ENCODE results near the gene AUTS2. TPM values are rescaled to one million over a fixed set of nuclear protein-coding genes. Genes with fewer than 3 reads are reported as not detected.

AUTS2 gene
- total RNA-seq, 1 experiment from 2014 or later, result 2.5 TPM

GRCh38 chr7:69691734-69692133 lies 93.5 kb downstream of the AUTS2 start:
- ChIA-PET POLR2A (no interaction called here), CTCF (no interaction called here)
- ATAC-seq (no peak), DNase-seq (ENCODE audit: low read depth, low spot score) (no peak)
- Histone ChIP-seq H3K9me3 (ENCODE audit: control insufficient read depth, insufficient read depth, low read depth, low read length) (no peaks in the 10 kb centered on the region), H3K4me1 (ENCODE audit: control insufficient read depth, insufficient read depth, low read length) (no peaks in the 10 kb centered on the region), H3K27ac (ENCODE audit: low read length) (no peak overlapping the region), H3K4me3 (ENCODE audit: low read depth in 2 of 2, low read length in 2 of 2) (no peak overlapping the region), H3K36me3 (ENCODE audit: control insufficient read depth, insufficient read depth, low read length) (no peaks in the 10 kb centered on the region), H3K27me3 (ENCODE audit: control insufficient read depth, insufficient read depth, low read length) (no peaks in the 10 kb centered on the region; the same call in 1 of the 2 replicates)
- intact Hi-C loops (cut with micrococcal nuclease; ENCODE audit: unreplicated experiment), result no loop called here
- in situ Hi-C loops (cut with HindIII; ENCODE audit: low pct_unique_long_range_greater_than_20kb, low sequenced_read_pairs), result no loop called here
- TF ChIP-seq TCF7L2 (IDR thresholded peaks at IDR 0.05; ENCODE audit: low read depth, low read length) (no peak), SIN3A (IDR thresholded peaks at IDR 0.05; ENCODE audit: borderline replicate concordance, insufficient read depth, low read depth, low read length) (no peak), POLR2AphosphoS5 (IDR thresholded peaks at IDR 0.05; ENCODE audit: low read depth, low read length) (no peak), CTCF (IDR thresholded peaks at IDR 0.05) (no peak)
- TF ChIP-seq, protein P1, sequence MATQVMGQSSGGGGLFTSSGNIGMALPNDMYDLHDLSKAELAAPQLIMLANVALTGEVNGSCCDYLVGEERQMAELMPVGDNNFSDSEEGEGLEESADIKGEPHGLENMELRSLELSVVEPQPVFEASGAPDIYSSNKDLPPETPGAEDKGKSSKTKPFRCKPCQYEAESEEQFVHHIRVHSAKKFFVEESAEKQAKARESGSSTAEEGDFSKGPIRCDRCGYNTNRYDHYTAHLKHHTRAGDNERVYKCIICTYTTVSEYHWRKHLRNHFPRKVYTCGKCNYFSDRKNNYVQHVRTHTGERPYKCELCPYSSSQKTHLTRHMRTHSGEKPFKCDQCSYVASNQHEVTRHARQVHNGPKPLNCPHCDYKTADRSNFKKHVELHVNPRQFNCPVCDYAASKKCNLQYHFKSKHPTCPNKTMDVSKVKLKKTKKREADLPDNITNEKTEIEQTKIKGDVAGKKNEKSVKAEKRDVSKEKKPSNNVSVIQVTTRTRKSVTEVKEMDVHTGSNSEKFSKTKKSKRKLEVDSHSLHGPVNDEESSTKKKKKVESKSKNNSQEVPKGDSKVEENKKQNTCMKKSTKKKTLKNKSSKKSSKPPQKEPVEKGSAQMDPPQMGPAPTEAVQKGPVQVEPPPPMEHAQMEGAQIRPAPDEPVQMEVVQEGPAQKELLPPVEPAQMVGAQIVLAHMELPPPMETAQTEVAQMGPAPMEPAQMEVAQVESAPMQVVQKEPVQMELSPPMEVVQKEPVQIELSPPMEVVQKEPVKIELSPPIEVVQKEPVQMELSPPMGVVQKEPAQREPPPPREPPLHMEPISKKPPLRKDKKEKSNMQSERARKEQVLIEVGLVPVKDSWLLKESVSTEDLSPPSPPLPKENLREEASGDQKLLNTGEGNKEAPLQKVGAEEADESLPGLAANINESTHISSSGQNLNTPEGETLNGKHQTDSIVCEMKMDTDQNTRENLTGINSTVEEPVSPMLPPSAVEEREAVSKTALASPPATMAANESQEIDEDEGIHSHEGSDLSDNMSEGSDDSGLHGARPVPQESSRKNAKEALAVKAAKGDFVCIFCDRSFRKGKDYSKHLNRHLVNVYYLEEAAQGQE (IDR thresholded peaks at IDR 0.05; ENCODE audit: insufficient read depth in 1 of 2, low read depth in 2 of 2, low read length in 1 of 2), result no peak
- BruUV-seq (replicated peaks), result no TSS peak

DNA sequence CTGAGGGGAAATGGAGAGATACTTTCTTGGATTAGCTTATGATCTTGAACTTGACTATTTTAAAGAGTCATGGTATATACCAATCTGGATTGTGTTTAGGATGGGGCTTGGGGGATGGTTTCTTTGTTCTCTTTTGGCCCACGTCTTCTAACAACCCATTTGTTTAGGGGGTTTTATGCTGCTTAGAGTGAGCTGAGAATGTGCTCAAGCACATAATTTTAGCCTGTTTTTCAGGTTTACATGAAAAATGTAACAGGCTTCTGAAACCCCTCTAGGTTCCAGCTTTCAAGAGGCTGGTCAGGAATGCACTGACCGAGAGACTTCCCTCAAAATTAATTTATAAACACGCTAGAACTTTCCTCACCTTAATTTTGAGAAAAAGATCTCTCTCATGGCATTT lies 94.3 kb downstream of the AUTS2 start:
- POLR2A ChIA-PET, result no interaction called here
- CTCF ChIA-PET, result no interaction called here
- H3K27ac ChIP-seq (ENCODE audit: low read length), result no peak overlapping the region
- DNase-seq (ENCODE audit: low read depth, low spot score), result no peak
- no peak overlapping the region for H3K4me3 ChIP-seq (ENCODE audit: low read depth in 2 of 2, low read length in 2 of 2)
- H3K4me1 ChIP-seq (ENCODE audit: control insufficient read depth, insufficient read depth, low read length), result no peaks in the 10 kb centered on the region
- in situ Hi-C loops (cut with HindIII; ENCODE audit: low pct_unique_long_range_greater_than_20kb, low sequenced_read_pairs) (no loop called here), intact Hi-C loops (cut with micrococcal nuclease; ENCODE audit: unreplicated experiment) (no loop called here)
- no peaks in the 10 kb centered on the region for H3K36me3 ChIP-seq (ENCODE audit: control insufficient read depth, insufficient read depth, low read length)
- no peaks in the 10 kb centered on the region for H3K9me3 ChIP-seq (ENCODE audit: control insufficient read depth, insufficient read depth, low read depth, low read length)
- H3K27me3 ChIP-seq (ENCODE audit: control insufficient read depth, insufficient read depth, low read length), result no peaks in the 10 kb centered on the region; the same call in 1 of the 2 replicates
- no peak for ATAC-seq
- BruUV-seq (replicated peaks), result no TSS peak
- no peak for TF ChIP-seq POLR2AphosphoS5 (IDR thresholded peaks at IDR 0.05; ENCODE audit: low read depth, low read length)

DNA sequence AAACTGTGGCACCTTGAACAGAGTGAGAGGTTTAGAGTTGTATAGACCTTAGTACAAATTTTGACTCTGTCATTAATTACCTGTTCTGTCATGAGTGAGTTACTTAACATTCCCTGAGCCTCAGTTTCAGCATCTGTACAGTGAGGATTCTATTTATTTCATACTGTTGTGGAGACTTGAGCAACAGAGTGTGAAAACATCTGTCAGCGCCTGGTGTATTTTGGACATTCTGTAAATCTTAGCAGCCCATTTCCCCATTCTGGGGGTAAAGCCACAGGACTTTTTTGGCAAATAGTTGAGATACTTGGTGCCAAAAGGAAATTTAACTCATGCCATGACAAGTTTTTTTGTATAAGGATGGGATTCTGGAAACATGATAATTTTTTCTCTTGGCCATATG lies 94.8 kb downstream of the AUTS2 start:
- no peaks in the 10 kb centered on the region for H3K36me3 ChIP-seq (ENCODE audit: control insufficient read depth, insufficient read depth, low read length)
- H3K9me3 ChIP-seq (ENCODE audit: control insufficient read depth, insufficient read depth, low read depth, low read length), result no peaks in the 10 kb centered on the region
- no peak overlapping the region for H3K27ac ChIP-seq (ENCODE audit: low read length)
- TF ChIP-seq CTCF (IDR thresholded peaks at IDR 0.05) (no peak), TCF7L2 (IDR thresholded peaks at IDR 0.05; ENCODE audit: low read depth, low read length) (no peak)
- in situ Hi-C loops (cut with HindIII; ENCODE audit: low pct_unique_long_range_greater_than_20kb, low sequenced_read_pairs) (no loop called here), intact Hi-C loops (cut with micrococcal nuclease; ENCODE audit: unreplicated experiment) (no loop called here)
- H3K4me3 ChIP-seq (ENCODE audit: low read depth in 2 of 2, low read length in 2 of 2), result no peak overlapping the region
- BruUV-seq (replicated peaks), result no TSS peak
- ChIA-PET POLR2A (no interaction called here), CTCF (no interaction called here)
- no peaks in the 10 kb centered on the region for H3K4me1 ChIP-seq (ENCODE audit: control insufficient read depth, insufficient read depth, low read length)
- DNase-seq (ENCODE audit: low read depth, low spot score) (no peak), ATAC-seq (no peak)
- H3K27me3 ChIP-seq (ENCODE audit: control insufficient read depth, insufficient read depth, low read length), result no peaks in the 10 kb centered on the region; the same call in 1 of the 2 replicates

Measured in Panc1 (cell line).